Right kidney (tissue), 1 donor: ENCODE results near the gene NDRG3.
A peak's percentile ranks its signal among the peaks of the same experiment; 100 is the strongest.

ENCODE experiments used
- DNase-seq: peaks from one replicate; pipeline ENCODE4 v3.0.0-alpha.2; 2016

Gene NDRG3

GRCh38 chr20:36768768-36769430, 23.0 kb upstream of the NDRG3 start:
- no peak for DNase-seq

GRCh38 chr20:36761125-36761524, 15.2 kb upstream of the NDRG3 start:
- no peak for DNase-seq

GRCh38 chr20:36760647-36761046, 14.8 kb upstream of the NDRG3 start:
- DNase-seq, result no peak

GRCh38 chr20:36758276-36758675, 12.4 kb upstream of the NDRG3 start:
- DNase-seq, result no peak

DNA sequence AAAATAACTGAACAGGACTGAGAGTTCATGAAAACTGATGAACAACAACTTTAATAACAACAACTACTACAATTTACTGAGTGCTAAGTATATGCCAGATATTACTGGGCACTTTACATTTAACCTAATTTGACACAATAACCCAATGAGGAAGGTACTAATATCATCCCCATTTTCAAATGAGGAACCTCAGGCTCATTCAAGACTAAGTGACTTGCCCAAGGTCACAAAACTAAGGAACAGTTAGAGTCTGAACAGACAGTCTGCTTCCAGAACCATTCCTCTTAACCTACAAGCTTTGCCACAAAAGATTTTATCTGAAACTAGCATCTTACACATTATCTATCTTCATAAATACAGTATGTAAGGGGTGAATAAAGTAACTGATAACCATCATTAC, 10.6 kb upstream of the NDRG3 start:
- DNase-seq, result no peak

- DNase-seq, result peak; percentile 17
Measured at GRCh38 chr20:36754656-36755222, 8.8 kb upstream of the NDRG3 start.

GRCh38 chr20:36752582-36752981, 6.7 kb upstream of the NDRG3 start:
- DNase-seq, result no peak

- peak; percentile 58 for DNase-seq
Measured at GRCh38 chr20:36745234-36745926, 510 bp downstream of the NDRG3 start.

GRCh38 chr20:36744764-36745191, 1.1 kb downstream of the NDRG3 start:
- no peak for DNase-seq

DNA sequence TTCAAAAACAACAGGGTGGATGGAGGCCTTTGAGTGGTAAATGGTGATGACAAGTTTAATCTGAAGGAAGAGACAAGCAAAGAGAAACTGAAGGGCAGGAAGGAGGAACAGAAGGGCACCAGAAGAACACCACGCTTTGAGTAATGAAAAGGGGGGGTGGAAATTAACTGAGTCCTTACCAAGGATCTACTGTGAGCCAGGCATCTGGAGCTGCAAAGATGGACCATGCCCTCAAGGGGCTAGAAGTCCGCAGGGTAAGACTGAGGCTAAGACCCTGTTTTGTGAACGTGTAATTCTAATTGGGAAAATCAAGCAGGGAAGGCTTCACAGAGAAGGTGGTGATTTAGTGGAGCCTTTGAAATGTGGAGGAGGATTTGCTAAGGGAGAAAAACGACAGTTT, 1.6 kb downstream of the NDRG3 start:
- DNase-seq, result no peak

GRCh38 chr20:36742558-36742957, 3.3 kb downstream of the NDRG3 start:
- DNase-seq, result no peak

- DNase-seq, result no peak
Measured at GRCh38 chr20:36741072-36741471, 4.8 kb downstream of the NDRG3 start.

GRCh38 chr20:36737183-36737499, 8.7 kb downstream of the NDRG3 start:
- no peak for DNase-seq

GRCh38 chr20:36736451-36737182, 9.3 kb downstream of the NDRG3 start:
- no peak for DNase-seq

DNA sequence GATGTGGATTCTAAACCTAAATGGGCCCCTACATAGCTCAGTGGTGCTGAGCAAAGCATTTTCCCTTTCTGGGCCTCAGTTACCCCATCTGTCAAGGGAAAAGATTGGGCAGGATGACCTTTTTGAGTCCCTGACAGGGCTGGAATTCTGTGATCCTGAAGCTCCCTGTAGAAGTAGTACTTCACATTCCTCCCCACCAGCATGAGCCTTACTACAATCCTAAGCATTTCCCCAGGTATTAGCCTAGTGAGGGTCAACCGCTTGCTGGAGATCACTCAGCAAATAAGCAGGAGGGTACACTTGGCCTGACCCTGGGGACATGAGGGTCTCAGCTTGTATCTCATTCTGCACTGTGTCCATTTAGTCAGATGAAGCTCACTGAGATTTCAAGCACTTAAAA, 13.4 kb downstream of the NDRG3 start:
- no peak for DNase-seq

- no peak for DNase-seq
Measured at GRCh38 chr20:36728986-36729385, 16.9 kb downstream of the NDRG3 start.

GRCh38 chr20:36726168-36726567, 19.7 kb downstream of the NDRG3 start:
- DNase-seq, result no peak

DNA sequence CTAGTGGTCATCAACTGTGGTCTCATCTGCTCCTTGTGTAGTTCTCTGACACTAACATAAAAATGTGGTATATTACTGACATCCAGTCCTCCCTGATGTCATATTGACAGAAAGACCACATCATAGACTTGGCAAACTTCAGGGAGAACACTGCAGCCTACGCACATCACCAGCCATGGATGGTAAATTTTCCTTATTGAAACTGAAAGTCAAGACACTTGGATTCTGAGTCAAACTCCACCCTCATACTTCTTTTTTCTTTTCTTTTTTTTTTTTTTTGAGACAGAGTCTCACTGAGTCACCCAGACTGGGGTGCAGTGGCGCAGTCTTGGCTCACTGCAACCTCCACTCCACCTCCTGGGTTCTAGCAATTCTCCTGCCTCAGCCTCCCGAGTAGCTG, 25.4 kb downstream of the NDRG3 start:
- no peak for DNase-seq

DNA sequence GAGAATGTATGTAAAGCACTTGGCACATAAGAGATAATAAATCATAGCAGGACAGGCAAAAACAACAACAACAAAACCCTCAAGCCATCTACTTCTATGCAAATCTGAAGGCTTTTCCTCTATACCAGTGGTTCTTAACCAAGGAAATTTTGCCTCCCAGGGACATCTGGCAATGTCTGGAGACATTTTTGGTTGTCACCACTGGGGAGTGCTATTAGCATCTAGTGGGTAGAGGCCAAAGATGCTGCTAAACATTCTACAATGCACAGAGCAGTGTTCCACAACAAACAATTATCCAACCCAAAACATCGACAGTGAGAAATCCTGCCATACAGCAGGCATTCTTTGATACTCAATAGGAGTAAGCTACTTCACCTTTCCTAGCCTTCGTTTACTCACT, 28.2 kb downstream of the NDRG3 start:
- no peak for DNase-seq

- no peak for DNase-seq
Measured at GRCh38 chr20:36717021-36717420, 28.9 kb downstream of the NDRG3 start.

GRCh38 chr20:36712775-36713174, 33.1 kb downstream of the NDRG3 start:
- DNase-seq, result no peak

GRCh38 chr20:36709126-36709525, 36.8 kb downstream of the NDRG3 start:
- no peak for DNase-seq

DNA sequence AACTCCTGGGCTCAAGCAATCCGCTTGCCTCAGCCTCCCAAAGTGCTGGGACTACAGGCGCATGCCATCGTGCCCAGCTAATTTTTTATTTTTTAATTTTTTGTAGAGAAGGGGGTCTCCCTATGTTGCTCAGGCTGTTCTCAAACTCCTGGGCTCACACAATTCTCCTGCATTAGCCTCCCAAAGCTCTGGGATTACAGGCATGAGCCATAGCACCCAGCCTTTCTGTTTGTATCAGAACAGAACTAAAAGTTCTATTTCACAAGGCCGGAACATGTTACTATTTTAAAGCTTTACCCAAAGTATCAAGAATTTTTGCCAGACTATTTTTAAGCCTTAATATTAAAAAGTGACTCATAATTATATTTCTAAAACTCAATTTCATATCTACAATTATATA, 42.4 kb downstream of the NDRG3 start:
- DNase-seq, result no peak
